IPS-11a (cell line): ENCODE results near the gene TSC2.
A peak's percentile ranks its signal among the peaks of the same experiment; 100 is the strongest.
"Not testable (repeated sequence)": the region's sequence is repeated elsewhere in the genome, so short reads cannot be mapped to it uniquely, and the experiment has no call there.

Experiments
- H3K4me3 ChIP-seq: one replicate; pipeline ENCODE4 v1.5.1; 2013; ENCODE audit warnings: low read depth, low read length, control low read depth

The TSC2 gene

DNA sequence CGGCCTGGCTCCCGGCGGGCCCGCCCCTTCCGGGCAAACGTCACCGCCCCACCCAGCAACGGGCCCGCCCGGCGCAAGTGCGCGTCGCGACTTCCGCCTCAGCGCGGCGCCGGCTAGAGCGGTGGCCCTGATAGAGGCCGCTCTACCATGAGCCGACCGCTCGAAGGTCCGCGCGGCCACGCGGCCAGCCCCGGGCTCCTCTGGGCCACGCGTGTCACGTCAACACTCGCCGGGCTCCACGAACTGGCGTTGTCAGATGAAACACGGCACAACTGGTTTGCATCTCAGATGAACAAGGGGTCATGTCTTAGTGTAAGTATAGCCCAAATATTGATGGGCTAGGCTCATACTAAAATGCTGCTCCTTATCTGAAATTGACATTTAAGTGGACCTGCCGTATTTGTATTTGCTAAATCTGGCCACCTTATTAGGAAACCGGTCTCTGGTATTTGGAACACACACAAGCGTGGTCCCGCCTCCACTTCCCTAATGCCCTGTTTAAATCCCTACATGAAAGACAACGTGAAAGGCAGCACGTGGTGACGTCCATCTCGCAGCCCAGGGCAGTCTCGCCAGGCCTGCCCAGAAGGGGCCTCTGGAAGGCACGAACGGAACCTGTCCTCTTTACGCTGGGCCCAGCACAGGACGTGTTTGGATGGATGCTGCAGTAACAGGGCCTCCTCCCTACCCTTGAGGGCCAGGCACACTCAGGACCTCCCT lies 37.8 kb upstream of the TSC2 start, which contains the start of gene ZNF598:
Gene ZNF598 (minus strand): TSS at position 31 of the 720 bp plus-strand sequence.
- H3K4me3 ChIP-seq: peak within 1 kb of the TSS; percentile 69

DNA sequence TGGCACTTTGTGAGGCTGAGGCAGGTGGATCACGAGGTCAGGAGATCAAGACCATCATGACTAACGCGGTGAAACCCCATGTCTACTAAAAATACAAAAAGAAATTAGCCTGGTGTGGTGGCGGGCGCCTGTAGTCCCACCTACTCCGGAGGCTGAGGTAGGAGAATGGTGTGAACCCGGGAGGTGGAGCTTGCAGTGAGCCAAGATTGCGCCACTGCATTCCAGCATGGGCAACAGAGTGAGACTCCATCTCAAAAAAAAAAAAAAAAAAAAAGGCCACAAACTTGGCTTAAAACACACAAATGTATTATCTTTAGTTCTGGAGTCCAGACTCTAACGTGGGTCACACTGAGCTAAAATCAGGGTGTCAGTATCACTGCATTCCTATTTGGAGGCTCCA lies 36.1 kb upstream of the TSC2 start:
- H3K4me3 ChIP-seq: not testable (repeated sequence)

DNA sequence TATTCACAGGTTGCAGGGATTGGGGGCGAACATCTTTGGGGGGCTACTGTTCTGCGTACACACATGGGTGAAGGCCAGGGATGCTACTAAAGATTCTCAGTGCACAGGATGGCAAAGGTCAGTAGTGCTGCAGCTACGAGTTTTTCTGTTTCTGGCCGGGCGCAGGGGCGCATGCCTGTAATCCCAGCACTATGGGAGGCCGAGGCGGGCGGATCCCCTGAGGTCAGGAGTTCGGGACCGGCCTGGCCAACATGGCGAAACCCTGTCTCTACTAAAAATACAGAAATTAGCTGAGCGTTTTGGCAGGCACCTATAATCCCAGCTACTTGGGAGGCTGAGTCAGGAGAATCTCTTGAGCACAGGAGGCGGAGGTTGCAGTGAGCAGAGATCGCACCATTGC lies 34.3 kb upstream of the TSC2 start:
- H3K4me3 ChIP-seq: no peak overlapping the region

DNA sequence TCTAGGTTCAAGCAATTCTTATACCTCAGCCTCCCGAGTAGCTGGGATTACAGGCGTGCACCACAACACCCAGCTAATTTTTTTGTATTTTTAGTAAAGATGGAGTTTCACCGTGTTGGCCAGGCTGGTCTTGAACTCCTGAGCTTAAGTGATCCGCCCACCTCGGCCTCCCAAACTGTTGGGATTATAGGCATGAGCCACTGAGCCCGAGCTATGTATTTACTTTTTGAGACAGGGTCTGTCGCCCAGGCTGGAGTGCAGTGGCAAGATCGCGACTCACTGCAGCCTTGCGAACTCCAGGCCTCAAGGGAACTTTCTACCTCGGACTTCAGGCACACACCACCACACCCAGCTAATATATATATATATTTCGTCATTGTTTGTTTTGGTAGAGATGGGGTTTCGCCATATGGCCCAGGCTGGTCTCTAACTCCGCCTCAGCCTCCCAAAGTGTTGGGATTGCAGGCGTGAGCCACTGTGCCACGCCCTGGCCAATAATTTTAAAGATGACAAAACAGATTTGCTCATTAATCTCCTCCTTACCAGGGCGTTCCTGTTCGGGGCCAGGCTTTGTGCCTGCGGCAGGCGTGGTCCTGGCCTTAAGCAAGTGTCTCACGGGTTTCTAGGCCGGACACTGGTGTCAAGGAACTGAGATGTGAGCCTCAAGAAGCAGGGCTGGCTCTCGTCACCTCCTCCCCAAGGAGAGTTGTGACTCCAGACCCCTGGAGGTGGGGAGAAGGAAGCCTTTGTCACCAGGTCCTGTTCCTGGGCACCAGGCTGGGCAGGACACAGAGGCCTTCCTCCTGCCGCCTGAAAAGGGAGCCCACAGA lies 32.5 kb upstream of the TSC2 start:
- H3K4me3 ChIP-seq: no peak overlapping the region

DNA sequence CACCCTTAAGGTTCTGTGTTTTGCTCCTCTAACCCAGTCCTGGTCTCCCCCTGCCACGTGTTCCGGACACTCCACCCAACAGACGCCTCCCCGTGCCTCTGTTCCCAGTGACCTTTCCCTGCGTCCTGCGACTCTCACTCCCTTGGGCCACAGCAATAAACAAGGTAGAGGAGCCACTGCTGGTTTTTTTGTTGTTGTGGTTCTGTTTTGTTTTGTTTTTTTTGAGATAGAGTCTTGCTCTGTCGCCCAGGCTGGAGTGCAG lies 31.9 kb upstream of the TSC2 start:
- H3K4me3 ChIP-seq: no peak overlapping the region

DNA sequence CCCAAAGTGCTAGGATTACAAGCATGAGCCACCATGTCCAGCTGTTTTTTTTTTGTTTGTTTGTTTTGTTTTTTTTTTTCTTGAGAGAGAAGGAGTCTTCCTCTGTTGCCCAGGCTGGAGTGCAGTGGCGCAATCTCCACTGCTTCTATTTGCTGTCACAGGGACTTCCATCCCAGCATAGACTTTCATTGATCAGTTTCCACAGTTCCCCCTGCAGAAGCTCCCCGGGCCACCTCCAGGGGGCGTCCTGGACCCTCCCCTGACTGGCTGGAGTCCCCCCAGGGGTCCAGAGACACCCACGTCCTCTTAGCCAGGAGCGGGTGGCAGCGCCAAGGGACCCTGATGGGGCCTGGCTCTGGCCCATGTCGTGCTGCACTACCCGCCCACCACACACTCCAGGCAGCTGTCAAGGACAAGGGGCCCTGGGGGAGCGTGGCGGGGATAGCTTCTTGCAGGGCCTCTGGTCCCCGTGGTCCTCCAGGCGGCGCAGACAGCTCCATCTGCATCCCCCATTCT lies 31.3 kb upstream of the TSC2 start:
- H3K4me3 ChIP-seq: no peak overlapping the region

DNA sequence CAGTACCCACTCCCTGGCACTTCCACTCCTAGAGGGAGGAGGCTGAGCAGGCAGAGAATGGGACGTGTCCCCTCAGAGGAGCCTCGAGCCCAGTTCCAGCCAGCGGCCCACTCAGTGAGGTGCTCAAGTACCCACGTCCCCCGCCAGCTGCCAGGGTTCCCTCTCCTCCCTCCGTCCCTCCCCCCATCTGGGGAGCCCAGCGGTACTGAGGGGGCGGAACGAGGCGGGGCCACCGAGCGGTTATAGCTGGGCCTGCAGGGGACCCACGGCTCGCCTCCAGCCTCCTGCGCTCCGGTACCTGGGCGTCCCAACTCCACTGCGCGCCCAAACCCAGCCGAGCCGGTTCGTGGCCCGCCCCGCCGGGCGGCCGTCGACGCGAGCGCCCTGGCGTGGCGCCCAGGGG lies 28.3 kb upstream of the TSC2 start, which contains the start of gene NPW:
Gene NPW (plus strand): TSS at position 268 of the 403 bp plus-strand sequence.
- peak within 1 kb of the TSS; percentile 17 for H3K4me3 ChIP-seq

DNA sequence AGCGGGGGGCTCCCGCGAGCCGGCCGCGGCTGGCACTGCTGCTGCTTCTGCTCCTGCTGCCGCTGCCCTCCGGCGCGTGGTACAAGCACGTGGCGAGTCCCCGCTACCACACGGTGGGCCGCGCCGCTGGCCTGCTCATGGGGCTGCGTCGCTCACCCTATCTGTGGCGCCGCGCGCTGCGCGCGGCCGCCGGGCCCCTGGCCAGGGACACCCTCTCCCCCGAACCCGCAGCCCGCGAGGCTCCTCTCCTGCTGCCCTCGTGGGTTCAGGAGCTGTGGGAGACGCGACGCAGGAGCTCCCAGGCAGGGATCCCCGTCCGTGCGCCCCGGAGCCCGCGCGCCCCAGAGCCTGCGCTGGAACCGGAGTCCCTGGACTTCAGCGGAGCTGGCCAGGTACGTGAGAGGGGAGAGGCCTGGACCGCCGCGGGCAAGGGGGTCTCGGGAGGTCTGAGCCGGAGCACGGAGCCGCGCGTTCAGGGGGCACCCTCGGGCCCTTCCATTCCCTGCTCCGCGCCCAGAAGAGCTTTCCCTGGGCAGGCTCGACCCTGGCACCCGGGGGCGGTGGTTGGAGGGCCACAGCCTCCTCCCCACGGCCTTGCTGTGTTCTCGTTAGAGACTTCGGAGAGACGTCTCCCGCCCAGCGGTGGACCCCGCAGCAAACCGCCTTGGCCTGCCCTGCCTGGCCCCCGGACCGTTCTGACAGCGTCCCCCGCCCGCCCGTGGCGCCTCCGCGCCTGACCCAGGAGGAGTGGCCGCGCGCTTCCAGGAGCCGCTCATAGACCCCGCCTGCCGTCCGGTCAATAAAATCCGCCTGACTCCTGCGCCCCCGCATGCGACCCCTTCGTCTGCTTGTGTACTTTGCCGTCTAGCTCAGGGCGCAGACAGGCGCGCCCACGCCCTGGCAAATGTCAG lies 27.6 kb upstream of the TSC2 start:
- peak overlapping the region; percentile 17 for H3K4me3 ChIP-seq

DNA sequence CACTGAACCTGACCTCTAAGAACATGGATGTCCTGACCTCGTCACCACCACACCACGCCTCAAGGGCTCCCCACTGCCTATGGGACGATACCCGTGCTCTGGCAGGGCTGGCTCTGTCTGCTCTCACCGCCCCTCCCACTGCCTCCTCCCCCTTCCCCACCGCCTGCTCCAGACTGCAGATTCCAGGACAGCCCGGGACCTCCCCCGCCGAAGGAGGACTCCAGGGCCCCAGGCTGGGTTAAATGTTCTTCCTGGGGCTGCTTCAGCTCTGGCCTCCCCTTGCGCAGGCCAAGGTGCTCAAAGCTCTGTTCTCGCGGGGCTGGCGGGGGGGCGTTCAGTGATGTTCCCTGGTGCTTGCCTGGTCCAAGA lies 25.1 kb upstream of the TSC2 start:
- H3K4me3 ChIP-seq: peak overlapping the region; percentile 4

DNA sequence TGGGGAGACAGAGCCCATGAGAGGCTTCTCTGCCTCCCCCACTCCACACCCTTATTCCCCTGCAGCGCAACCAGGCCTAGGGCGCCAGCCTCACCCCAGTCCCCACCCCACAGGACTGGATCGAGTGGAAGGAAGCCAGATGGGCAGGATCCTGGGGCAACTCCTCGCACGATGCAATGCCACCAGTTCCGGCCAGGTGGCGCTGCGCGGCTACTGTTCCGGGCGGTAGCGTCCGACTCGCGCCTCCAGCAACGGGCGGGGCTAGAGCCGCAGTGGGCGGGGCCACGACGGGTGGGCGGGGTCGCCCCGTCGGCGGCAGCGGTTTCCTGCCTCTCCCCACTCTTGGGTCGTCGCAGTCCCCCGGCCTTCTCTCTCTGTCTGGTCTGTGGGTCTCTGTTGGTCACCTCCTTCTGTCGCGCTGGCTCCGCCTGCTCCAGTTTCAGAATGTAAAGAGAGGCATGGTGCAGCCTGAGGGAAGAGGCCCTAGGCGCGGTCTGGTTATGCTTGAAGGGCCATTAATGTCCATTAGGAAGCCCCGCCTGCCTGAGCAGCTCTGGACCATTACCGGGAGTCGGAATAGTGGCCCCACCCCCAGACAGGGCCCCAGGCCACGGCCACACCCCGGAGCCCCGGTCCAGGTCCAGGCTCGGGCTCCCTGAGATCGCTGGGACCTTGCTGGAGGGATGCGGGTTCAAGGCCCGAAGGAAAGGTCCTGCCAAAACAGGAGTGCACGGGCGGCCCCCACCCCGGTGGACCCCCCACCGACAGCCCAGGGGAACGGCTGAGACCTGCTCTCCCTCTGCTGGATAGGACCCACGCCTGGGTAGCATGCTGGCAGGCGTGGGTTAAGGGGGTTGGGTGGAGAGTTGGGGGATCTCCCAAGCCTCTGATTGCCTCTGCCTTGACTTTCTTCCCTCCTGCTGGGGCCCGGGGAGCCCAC lies 24.4 kb upstream of the TSC2 start:
- peak overlapping the region; percentile 18 for H3K4me3 ChIP-seq

DNA sequence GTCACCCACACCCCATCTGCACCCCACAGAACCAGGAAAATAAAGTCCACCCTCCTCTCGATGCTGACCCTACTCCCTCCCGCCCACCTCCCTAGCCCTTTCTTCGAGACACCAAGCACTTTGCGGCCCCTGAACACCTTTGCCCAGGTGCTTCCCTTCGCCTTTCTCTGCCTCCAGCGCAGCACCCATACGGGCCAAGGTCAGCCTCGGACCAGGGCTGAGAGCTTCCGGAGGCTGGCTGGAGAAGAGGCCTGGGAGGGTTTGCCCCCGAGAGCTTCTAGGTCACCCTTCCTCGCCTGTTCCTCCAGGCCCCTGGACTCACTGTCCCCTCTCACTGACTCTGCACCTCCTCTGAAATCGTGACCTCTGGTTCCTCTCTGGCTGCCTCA lies 23.8 kb upstream of the TSC2 start:
- no peak overlapping the region for H3K4me3 ChIP-seq

DNA sequence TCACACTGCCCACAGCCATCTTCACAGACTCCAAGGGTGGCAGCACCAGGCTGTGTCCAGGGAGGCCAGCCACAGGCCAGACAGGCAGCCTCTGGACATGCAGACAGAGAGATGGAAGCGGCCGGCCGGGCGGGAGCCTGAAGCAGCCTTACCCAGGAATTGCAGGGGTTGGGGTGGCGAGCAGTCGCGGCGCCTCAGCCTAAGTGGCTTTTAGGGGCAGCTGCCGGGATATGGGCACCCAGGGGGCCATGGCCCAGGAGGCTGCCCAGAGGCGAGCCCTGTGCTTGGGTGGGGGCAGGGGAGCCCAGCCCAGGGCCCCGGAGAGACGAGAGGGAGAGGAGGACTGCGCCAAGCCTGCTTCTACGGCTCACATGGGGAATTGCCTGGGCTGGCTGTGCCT lies 22.5 kb upstream of the TSC2 start:
- H3K4me3 ChIP-seq: no peak overlapping the region

DNA sequence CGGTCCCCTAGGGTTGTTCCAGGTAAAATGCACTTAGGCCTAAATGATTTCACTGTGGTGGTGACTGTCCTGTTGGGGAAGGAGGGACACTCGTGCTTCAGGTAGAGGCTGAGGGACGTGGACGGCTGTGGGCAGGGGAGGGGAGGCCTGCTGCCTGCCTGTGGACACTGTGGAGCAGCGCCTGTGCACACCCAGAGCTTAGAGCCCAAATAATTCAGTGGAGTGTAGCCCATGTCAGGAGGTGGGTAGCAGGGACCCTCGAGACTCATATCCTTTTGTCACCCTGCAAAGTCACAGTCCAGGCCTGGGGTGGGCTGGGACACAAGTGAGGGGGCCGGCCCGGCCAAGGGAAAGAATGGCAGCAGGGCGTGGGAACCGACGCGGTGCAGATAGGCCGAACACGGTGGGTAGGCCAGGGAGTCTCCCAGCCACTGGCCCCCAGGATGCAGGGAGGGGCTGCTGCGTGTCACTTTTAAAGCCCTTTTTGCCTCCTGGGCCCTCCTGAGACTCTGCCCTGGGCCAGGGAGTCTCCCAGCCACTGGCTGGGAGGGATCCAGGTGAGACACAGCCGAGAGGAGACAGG lies 21.8 kb upstream of the TSC2 start:
- no peak overlapping the region for H3K4me3 ChIP-seq

DNA sequence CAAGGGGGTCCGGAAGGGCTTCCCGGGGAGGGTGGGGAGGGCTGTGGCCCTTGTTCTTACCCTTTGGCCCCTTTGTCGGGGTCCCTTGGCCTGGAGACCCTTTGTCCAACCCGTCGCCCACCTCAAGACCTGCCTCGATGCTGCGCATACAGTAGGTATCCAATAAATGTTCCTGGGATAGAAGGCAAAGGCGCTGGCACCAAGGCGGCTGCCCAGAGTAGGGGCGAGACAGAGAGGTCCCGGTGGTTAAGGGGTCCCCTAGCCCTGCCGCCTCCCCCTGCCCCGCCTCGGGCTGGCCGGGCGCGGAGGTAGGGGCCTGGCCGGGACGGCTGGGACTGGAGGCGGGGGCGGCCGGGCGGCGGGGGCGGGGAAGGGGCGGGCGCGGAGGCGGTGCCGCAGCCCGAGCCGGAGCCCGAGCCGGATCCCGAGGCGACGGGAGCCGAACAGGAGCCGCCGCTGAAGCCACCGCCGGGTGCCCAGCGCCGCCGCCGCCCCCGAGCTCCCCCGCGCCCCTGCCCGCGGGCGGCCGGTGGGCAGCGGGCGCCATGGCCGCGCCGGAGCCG lies 21.2 kb upstream of the TSC2 start, which contains the start of gene NHERF2:
Gene NHERF2 (plus strand): TSS at position 442 of the 563 bp plus-strand sequence. CDS start 104 bp downstream, at position 546.
- H3K4me3 ChIP-seq: peak within 1 kb of the TSS; percentile 17

DNA sequence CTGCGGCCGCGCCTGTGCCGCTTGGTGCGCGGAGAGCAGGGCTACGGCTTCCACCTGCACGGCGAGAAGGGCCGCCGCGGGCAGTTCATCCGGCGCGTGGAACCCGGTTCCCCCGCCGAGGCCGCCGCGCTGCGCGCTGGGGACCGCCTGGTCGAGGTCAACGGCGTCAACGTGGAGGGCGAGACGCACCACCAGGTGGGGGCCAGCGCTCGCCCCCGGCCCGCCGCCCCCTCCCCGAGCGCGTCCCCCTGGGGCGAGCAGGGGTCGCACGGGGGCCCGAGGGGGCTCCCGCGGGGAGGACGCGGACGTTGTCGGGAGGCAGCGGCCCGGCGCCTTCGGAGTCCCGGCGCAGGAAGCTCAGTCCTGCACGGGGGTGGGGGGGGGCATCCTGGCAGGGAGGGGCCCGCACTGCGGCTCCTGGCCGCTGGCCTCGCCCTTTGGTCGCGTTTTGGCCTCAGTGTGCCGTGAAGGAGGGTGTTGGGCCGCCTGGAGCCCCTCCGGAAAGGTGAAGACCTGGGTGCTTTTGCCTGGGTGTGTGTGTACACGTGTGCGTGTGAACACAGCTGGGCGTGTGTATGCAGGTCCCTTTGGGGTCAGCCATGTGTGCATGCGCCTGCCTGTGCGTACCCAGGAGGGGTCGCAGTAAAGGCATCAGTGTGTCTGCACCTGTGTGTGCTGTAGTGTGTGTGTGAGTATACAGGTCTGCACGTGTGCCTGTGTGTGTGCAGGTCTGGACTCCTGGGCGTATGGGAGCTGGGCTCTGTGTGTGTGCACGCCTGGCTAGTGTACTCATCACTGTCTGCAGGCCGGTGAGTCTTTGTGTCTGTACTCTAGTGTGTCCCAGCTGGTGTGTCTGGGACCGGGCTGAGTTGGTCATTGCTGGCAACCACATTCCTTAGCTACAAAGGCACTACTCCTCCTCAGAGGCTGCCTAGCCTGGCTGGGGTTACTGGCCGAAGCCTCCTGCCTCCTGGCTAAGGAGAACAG lies 20.5 kb upstream of the TSC2 start:
- peak overlapping the region; percentile 17 for H3K4me3 ChIP-seq

DNA sequence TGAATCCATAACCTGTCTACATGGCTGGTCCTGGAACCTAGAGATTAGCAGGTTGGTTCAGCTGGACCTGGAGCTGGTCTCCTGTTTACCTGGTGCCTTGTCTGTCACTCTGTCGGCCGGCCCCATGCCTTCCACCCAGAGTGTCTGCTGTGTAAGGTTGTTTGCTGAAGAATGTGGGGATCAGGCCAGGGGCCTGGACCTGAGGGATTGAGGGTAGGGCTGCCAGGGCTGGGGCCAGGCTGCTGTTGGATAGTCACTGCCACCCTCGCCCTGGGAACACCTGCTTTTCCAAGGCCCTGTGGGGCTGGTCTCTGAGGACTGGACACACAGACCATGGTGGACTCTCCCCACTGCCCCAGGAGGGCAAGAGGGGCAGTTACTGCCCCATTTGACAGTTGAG lies 19.6 kb upstream of the TSC2 start:
- H3K4me3 ChIP-seq: no peak overlapping the region

DNA sequence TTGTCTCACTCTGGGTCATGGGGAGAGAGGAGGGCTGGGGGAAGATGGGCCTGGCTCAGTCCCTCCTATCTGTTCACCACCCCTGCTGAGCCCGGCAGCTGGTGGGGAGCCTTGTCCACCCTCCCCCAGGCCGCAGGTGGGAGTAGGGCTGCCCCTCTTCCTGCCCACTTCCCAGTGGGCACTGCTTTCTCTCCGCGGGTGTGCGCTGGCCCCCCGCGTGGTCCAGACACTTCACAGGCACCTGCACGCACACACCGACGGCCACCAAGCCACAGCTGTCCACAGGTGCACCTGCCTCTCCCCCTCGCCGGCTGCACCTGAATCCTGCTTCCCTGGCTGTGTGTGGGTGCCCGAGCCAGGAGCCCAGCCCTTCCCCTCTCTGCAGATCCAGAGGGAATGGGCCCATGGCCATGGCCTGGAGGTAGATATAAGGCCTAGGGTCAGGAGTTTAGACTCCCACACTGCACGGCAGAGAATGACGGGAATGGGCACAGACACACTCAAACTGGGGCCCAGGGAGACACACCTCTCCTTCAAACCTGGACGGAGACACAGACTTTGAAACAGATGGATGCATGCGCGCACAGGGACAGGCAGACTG lies 19.1 kb upstream of the TSC2 start:
- H3K4me3 ChIP-seq: no peak overlapping the region

DNA sequence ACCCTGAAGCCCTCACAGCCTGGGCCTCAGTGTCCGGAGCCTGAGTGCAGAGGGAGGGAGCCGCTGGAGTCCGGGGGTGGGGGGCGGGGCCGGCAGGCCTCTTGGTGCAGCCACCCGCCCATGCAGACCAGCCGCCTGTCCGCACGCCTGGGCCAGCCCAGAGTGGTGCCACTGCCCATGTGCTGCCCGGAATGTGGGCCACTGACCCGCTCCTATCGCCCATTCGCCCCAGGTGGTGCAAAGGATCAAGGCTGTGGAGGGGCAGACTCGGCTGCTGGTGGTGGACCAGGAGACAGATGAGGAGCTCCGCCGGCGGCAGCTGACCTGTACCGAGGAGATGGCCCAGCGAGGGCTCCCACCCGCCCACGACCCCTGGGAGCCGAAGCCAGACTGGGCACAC lies 18.4 kb upstream of the TSC2 start:
- H3K4me3 ChIP-seq: no peak overlapping the region
